Fibroblast of mammary gland (primary cell): ENCODE measurements around the gene PDZD4.

Source experiments
- DNase-seq: peaks from one replicate; pipeline ENCODE4 v3.0.0-alpha.2; 2010; ENCODE audit warnings: low read depth
- H3K4me3 ChIP-seq: 2 replicates; pipeline ENCODE4 v1.5.1; 2011; ENCODE audit warnings: low read depth, mild to moderate bottlenecking, low read length, moderate library complexity; ENCODE audit not compliant: control insufficient read depth
- CTCF ChIP-seq: conservative IDR thresholded peaks from 2 replicates; pipeline ENCODE4 v1.5.1; 2011; ENCODE audit warnings: low read depth, low read length, inconsistent platforms; ENCODE audit not compliant: control insufficient read depth, insufficient read depth

Gene PDZD4

GRCh38 chrX:153862369-153863250 is 32.3 kb upstream of the PDZD4 start:
- no peak overlapping the region for H3K4me3 ChIP-seq
- TF ChIP-seq CTCF = no peak
- no peak for DNase-seq

GRCh38 chrX:153861733-153862310 is 31.5 kb upstream of the PDZD4 start:
- DNase-seq = no peak
- no peak for TF ChIP-seq CTCF
- no peak overlapping the region for H3K4me3 ChIP-seq

- H3K4me3 ChIP-seq = no peak overlapping the region
- no peak for TF ChIP-seq CTCF
- no peak for DNase-seq
Measured at GRCh38 chrX:153861151-153861550, 30.8 kb upstream of the PDZD4 start.

GRCh38 chrX:153857348-153857903 is 27.1 kb upstream of the PDZD4 start:
- DNase-seq = no peak
- no peak for TF ChIP-seq CTCF
- no peak overlapping the region for H3K4me3 ChIP-seq

- DNase-seq = no peak
- no peak for TF ChIP-seq CTCF
- no peak overlapping the region for H3K4me3 ChIP-seq
Measured at GRCh38 chrX:153854702-153855101, 24.4 kb upstream of the PDZD4 start.

- no peak for DNase-seq
- TF ChIP-seq CTCF = no peak
Measured at GRCh38 chrX:153853902-153854267, 23.5 kb upstream of the PDZD4 start.

More at GRCh38 chrX:153853902-153854267, 23.5 kb upstream of the PDZD4 start:
- H3K4me3 ChIP-seq = no peak overlapping the region
